Mammary epithelial cell (primary cell): ENCODE measurements around the gene HOXA6.

Source experiments
- EZH2 ChIP-seq: IDR thresholded peaks from 2 replicates; pipeline ENCODE4 v1.6.1; 2012; ENCODE audit warnings: low read length, inconsistent platforms, borderline replicate concordance
- TF ChIP-seq, protein P1 (sequence below), 2 donors: IDR thresholded peaks in 1 of 2; conservative IDR thresholded peaks in 1 of 2; 2 replicates each; pipeline ENCODE4 v1.5.1; 2011 to 2012; ENCODE audit warnings: inconsistent platforms in 2 of 2, low read length in 2 of 2, mild to moderate bottlenecking in 2 of 2, control low read depth in 1 of 2, low read depth in 1 of 2; ENCODE audit not compliant: insufficient read depth in 1 of 2; ENCODE audit errors: extremely low read depth in 1 of 2

- TF ChIP-seq, protein P1, sequence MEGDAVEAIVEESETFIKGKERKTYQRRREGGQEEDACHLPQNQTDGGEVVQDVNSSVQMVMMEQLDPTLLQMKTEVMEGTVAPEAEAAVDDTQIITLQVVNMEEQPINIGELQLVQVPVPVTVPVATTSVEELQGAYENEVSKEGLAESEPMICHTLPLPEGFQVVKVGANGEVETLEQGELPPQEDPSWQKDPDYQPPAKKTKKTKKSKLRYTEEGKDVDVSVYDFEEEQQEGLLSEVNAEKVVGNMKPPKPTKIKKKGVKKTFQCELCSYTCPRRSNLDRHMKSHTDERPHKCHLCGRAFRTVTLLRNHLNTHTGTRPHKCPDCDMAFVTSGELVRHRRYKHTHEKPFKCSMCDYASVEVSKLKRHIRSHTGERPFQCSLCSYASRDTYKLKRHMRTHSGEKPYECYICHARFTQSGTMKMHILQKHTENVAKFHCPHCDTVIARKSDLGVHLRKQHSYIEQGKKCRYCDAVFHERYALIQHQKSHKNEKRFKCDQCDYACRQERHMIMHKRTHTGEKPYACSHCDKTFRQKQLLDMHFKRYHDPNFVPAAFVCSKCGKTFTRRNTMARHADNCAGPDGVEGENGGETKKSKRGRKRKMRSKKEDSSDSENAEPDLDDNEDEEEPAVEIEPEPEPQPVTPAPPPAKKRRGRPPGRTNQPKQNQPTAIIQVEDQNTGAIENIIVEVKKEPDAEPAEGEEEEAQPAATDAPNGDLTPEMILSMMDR (conservative IDR thresholded peaks at IDR 0.05 in 1 of 2, IDR thresholded peaks at IDR 0.05 in 1 of 2; ENCODE audit: extremely low read depth in 1 of 2, insufficient read depth in 1 of 2, low read depth in 1 of 2, low read length in 2 of 2) = no peak
- no peak for TF ChIP-seq EZH2
Measured at GRCh38 chr7:27156508-27156898, 8.9 kb upstream of the HOXA6 start, which contains the start of gene HOXA7.
